Kasumi-1 (cell line): ENCODE results near the gene MBP.
"Not testable (repeated sequence)": the region's sequence is repeated elsewhere in the genome, so short reads cannot be mapped to it uniquely, and the experiment has no call there.

ENCODE experiments used
- DNase-seq, 2 experiments: peaks; one replicate each; lab custom pipeline; 2025; lab: John Stamatoyannopoulos, UW

Gene MBP

GRCh38 chr18:76970770-76971559 lies 161.6 kb downstream of the MBP start:
- DNase-seq, result peak; percentile 7 to 21

GRCh38 chr18:76967721-76968472 lies 164.7 kb downstream of the MBP start:
- no peak for DNase-seq

GRCh38 chr18:76967299-76967698 lies 165.3 kb downstream of the MBP start:
- DNase-seq, result not testable (repeated sequence)

- not testable (repeated sequence) for DNase-seq
Measured at GRCh38 chr18:76965555-76966151, 166.9 kb downstream of the MBP start.

- no peak for DNase-seq
Measured at GRCh38 chr18:76963936-76964335, 168.6 kb downstream of the MBP start.

GRCh38 chr18:76962851-76963250 lies 169.7 kb downstream of the MBP start:
- no peak for DNase-seq

- no peak for DNase-seq
Measured at GRCh38 chr18:76960528-76961035, 172.0 kb downstream of the MBP start.

GRCh38 chr18:76959605-76960004 lies 173.0 kb downstream of the MBP start:
- DNase-seq, result no peak

GRCh38 chr18:76958692-76959341 lies 173.8 kb downstream of the MBP start:
- DNase-seq, result no peak

GRCh38 chr18:76957384-76958355 lies 174.9 kb downstream of the MBP start:
- DNase-seq, result no peak

- no peak for DNase-seq
Measured at GRCh38 chr18:76956648-76957047, 175.9 kb downstream of the MBP start.

- DNase-seq, result no peak
Measured at GRCh38 chr18:76955524-76956170, 176.9 kb downstream of the MBP start.

- no peak for DNase-seq
Measured at GRCh38 chr18:76953583-76954233, 178.9 kb downstream of the MBP start.

GRCh38 chr18:76953156-76953555 lies 179.4 kb downstream of the MBP start:
- no peak for DNase-seq

GRCh38 chr18:76952747-76953146 lies 179.8 kb downstream of the MBP start:
- no peak for DNase-seq

- no peak for DNase-seq
Measured at GRCh38 chr18:76951456-76952247, 180.9 kb downstream of the MBP start.

- no peak for DNase-seq
Measured at GRCh38 chr18:76948345-76948744, 184.2 kb downstream of the MBP start.

- DNase-seq, result not testable (repeated sequence)
Measured at GRCh38 chr18:76944346-76944745, 188.2 kb downstream of the MBP start.
